Inferior parietal cortex (tissue), 1 donor: ENCODE results near the gene EIF2A.

Source experiments
- DNase-seq: peaks from one replicate; pipeline ENCODE4 v3.0.0-alpha.2; 2016; ENCODE audit errors: extremely low spot score

EIF2A gene

GRCh38 chr3:150635076-150635475 lies 88.5 kb downstream of the EIF2A start:
- DNase-seq = peak; percentile 10

- DNase-seq = peak; percentile 18
These were observed 88.9 kb downstream of the EIF2A start for GRCh38 chr3:150635526-150635925.
